ENCODE results near the gene RCSD1.

RCSD1 gene

GRCh38 chr1:167704715-167705114 is 74.7 kb downstream of the RCSD1 start:
- no peak for TF ChIP-seq CTCF (conservative IDR thresholded peaks at IDR 0.05; ENCODE audit: low read depth, low read length)

GRCh38 chr1:167705250-167705649 is 75.2 kb downstream of the RCSD1 start:
- no peak overlapping the region for H3K4me3 ChIP-seq (ENCODE audit: low read length)
- DNase-seq (ENCODE audit: low read depth): no peak
- TF ChIP-seq CTCF (conservative IDR thresholded peaks at IDR 0.05; ENCODE audit: low read depth, low read length): no peak

More at GRCh38 chr1:167704715-167705114, 74.7 kb downstream of the RCSD1 start:
- DNase-seq (ENCODE audit: low read depth): no peak
- no peak overlapping the region for H3K4me3 ChIP-seq (ENCODE audit: low read length)

- DNase-seq (ENCODE audit: low read depth): no peak
- TF ChIP-seq CTCF (conservative IDR thresholded peaks at IDR 0.05; ENCODE audit: low read depth, low read length): no peak
- no peak overlapping the region for H3K4me3 ChIP-seq (ENCODE audit: low read length)
Measured at GRCh38 chr1:167706363-167706762, 76.3 kb downstream of the RCSD1 start.

- H3K4me3 ChIP-seq (ENCODE audit: low read length): no peak overlapping the region
- no peak for TF ChIP-seq CTCF (conservative IDR thresholded peaks at IDR 0.05; ENCODE audit: low read depth, low read length)
- no peak for DNase-seq (ENCODE audit: low read depth)
Measured at GRCh38 chr1:167706931-167707877, 77.2 kb downstream of the RCSD1 start.

GRCh38 chr1:167707942-167708341 is 77.9 kb downstream of the RCSD1 start:
- DNase-seq (ENCODE audit: low read depth): no peak
- no peak for TF ChIP-seq CTCF (conservative IDR thresholded peaks at IDR 0.05; ENCODE audit: low read depth, low read length)
- H3K4me3 ChIP-seq (ENCODE audit: low read length): no peak overlapping the region

GRCh38 chr1:167708940-167709389 is 78.9 kb downstream of the RCSD1 start:
- no peak for TF ChIP-seq CTCF (conservative IDR thresholded peaks at IDR 0.05; ENCODE audit: low read depth, low read length)
- no peak overlapping the region for H3K4me3 ChIP-seq (ENCODE audit: low read length)
- no peak for DNase-seq (ENCODE audit: low read depth)

- H3K4me3 ChIP-seq (ENCODE audit: low read length): no peak overlapping the region
- TF ChIP-seq CTCF (conservative IDR thresholded peaks at IDR 0.05; ENCODE audit: low read depth, low read length): no peak
- no peak for DNase-seq (ENCODE audit: low read depth)
Measured at GRCh38 chr1:167710836-167711235, 80.8 kb downstream of the RCSD1 start.
